K562 (cell line): ENCODE results near the gene LRCH1. TPM values are rescaled to one million over a fixed set of nuclear protein-coding genes. Genes with fewer than 3 reads are reported as not detected.

Source experiments
- ATAC-seq: fragments of 200-7000 bp; cut with Tn5 transposase; 3 replicates; pipeline ENCODE4 v1.9.1; 2020; ENCODE audit warnings: moderate library complexity
- BruUV-seq: library from RNA; stranded (reverse); fragments of 400-500 nt; replicated peaks from 2 replicates; lab custom pipeline; 2021; lab: Mats Ljungman, UMichigan
- CTCF ChIA-PET: fragments of 300-600 bp; formaldehyde crosslinking; extraction: SDS; loops from one replicate; lab custom pipeline; 2021; ENCODE audit warnings: low intra/inter-chr PET ratio; lab: Yijun Ruan, JAX
- POLR2A ChIA-PET: fragments of 300-600, 350-650 bp; sonication (Branson Sonifier 250); formaldehyde crosslinking; extraction: SDS; loops from one replicate; lab custom pipeline; 2021; ENCODE audit warnings: antibody characterized with exemption, inconsistent platforms; lab: Yijun Ruan, JAX
- DNase-seq, 4 experiments: peaks; one replicate each; pipeline versions ENCODE4 v3.0.0 to v3.0.0-alpha.2; 2011 to 2018; ENCODE audit warnings: low spot score in 3 of 4, mixed read lengths in 3 of 4; ENCODE audit errors: extremely low read depth in 1 of 4
- FAIRE-seq: peaks from 2 replicates; lab custom pipeline; 2011; peaks lifted over from hg19 to GRCh38; lab: Jason Lieb, UNC
- H2AFZ ChIP-seq: 2 replicates; pipeline ENCODE4 v1.6.0; 2011; ENCODE audit warnings: low read depth, low read length, control low read depth, inconsistent platforms
- H3K27ac ChIP-seq: fragments of 200-600 bp; 3 replicates; pipeline ENCODE4 v1.8.0; 2011; ENCODE audit warnings: low read depth, mild to moderate bottlenecking, control low read depth, inconsistent platforms, low read length, moderate library complexity, mixed read lengths; ENCODE audit errors: extremely low read depth
- H3K27me3 ChIP-seq, 2 experiments: fragments of 300-600 bp in 1 of 2; 2 replicates in 1 of 2; 3 replicates in 1 of 2; pipeline versions ENCODE4 v1.6.0 to v1.8.0; 2011; ENCODE audit warnings: inconsistent platforms in 2 of 2, low read length in 2 of 2, mild to moderate bottlenecking in 1 of 2, mixed read lengths in 1 of 2, moderate library complexity in 1 of 2; ENCODE audit not compliant: control insufficient read depth in 2 of 2, insufficient read depth in 2 of 2
- H3K36me3 ChIP-seq: fragments of 300-600 bp; 3 replicates; pipeline ENCODE4 v1.8.0; 2011; ENCODE audit warnings: mild to moderate bottlenecking, low read length, inconsistent platforms; ENCODE audit not compliant: control insufficient read depth, insufficient read depth
- H3K4me1 ChIP-seq, 2 experiments: fragments of 200-600 bp in 1 of 2; replicated peaks in 1 of 2; 2 replicates in 1 of 2; 3 replicates in 1 of 2; pipeline versions ENCODE4 v1.5.1 to v1.8.0; 2011; ENCODE audit warnings: inconsistent platforms in 2 of 2, low read length in 2 of 2, mild to moderate bottlenecking in 1 of 2, mixed read lengths in 1 of 2, moderate library complexity in 1 of 2; ENCODE audit not compliant: control insufficient read depth in 2 of 2, insufficient read depth in 2 of 2
- H3K4me2 ChIP-seq: 2 replicates; pipeline ENCODE4 v1.6.1; 2011; ENCODE audit warnings: low read length, control low read depth, inconsistent platforms, mixed read lengths; ENCODE audit not compliant: insufficient read depth
- H3K4me3 ChIP-seq: fragments of 200-600 bp; sonication (generic), shearing (Covaris generic); 2 replicates; pipeline ENCODE4 v1.5.1; 2016; ENCODE audit warnings: control low read depth, inconsistent platforms
- H3K79me2 ChIP-seq: fragments of 200-600 bp; 3 replicates; pipeline ENCODE4 v1.8.0; 2011; ENCODE audit warnings: low read length, inconsistent platforms; ENCODE audit not compliant: control insufficient read depth, insufficient read depth
- H3K9ac ChIP-seq, 2 experiments: 2 replicates each; pipeline versions ENCODE4 v1.6.0 to v1.6.1; 2011; ENCODE audit warnings: low read depth in 2 of 2, low read length in 2 of 2, control low read depth in 1 of 2, inconsistent platforms in 1 of 2, mild to moderate bottlenecking in 1 of 2, mixed read lengths in 1 of 2; ENCODE audit not compliant: insufficient read depth in 1 of 2
- H3K9me1 ChIP-seq: one replicate; pipeline ENCODE4 v1.6.0; 2011; ENCODE audit warnings: inconsistent platforms, mild to moderate bottlenecking, low read length, moderate library complexity; ENCODE audit not compliant: control insufficient read depth, insufficient read depth
- H3K9me3 ChIP-seq: replicated peaks from 2 replicates; pipeline ENCODE4 v1.5.1; 2011; ENCODE audit warnings: low read depth, low read length, inconsistent platforms; ENCODE audit not compliant: control insufficient read depth, insufficient read depth
- H4K20me1 ChIP-seq: replicated peaks from 2 replicates; pipeline ENCODE4 v1.6.1; 2011; ENCODE audit warnings: low read length, inconsistent platforms, mixed read lengths; ENCODE audit not compliant: control insufficient read depth, insufficient read depth
- CHCHD3 ChIP-seq: fragments of 250-450 bp; sonication (Bioruptor Pico); IDR thresholded peaks from 2 replicates; pipeline ENCODE4 v2.1.2; 2022; ENCODE audit warnings: mild to moderate bottlenecking
- KLF1 ChIP-seq: fragments of 450-650 bp; IDR thresholded peaks from 2 replicates; pipeline ENCODE4 v1.6.1; 2016; ENCODE audit warnings: missing genetic modification characterization, missing compliant biosample characterization
- RCOR1 ChIP-seq, 2 experiments: IDR thresholded peaks; 2 replicates each; pipeline ENCODE4 v1.6.1; 2012; ENCODE audit warnings: low read depth in 2 of 2, low read length in 2 of 2, borderline replicate concordance in 1 of 2, improper control_type of control experiment in 1 of 2
- ZNF124 ChIP-seq: sonication (generic); formaldehyde crosslinking; IDR thresholded peaks from 2 replicates; pipeline ENCODE4 v1.8.1; 2022; ENCODE audit warnings: missing genetic modification reagents
- ZNF318 ChIP-seq, 2 experiments: fragments of 450-650 bp; IDR thresholded peaks; 2 replicates each; pipeline ENCODE4 v1.6.1; 2016; ENCODE audit warnings: mild to moderate bottlenecking in 2 of 2, borderline replicate concordance in 1 of 2, low read depth in 1 of 2, moderate library complexity in 1 of 2
- ZNF347 ChIP-seq: fragments of 450-650 bp; formaldehyde crosslinking; IDR thresholded peaks from 2 replicates; pipeline ENCODE4 v1.4.0; 2020; ENCODE audit warnings: low read depth, mild to moderate bottlenecking, moderate library complexity
- WGBS: fragments of 100-300 bp; shearing (Covaris generic); methylation state at CpG from one replicate; pipeline ENCODE4 v1.1.6; 2016; ENCODE audit warnings: low coverage, mixed read lengths; ENCODE audit not compliant: insufficient coverage; ENCODE audit errors: missing lambda C conversion rate; 5-methylcytosine and 5-hydroxymethylcytosine counted together
- in situ Hi-C: fragments of 300-500 bp; cut with MboI; formaldehyde crosslinking; loops from 4 replicates; pipeline ENCODE4 v1.15.0; 2018; ENCODE audit warnings: inconsistent platforms, mixed read lengths
- intact Hi-C: fragments of 100-400 bp; cut with micrococcal nuclease; formaldehyde crosslinking; loops from 2 replicates; pipeline ENCODE4 v1.14.2; 2022
- polyA plus RNA-seq, 8 experiments: library from polyadenylated mRNA; depleted of rRNA in 4 of 8; stranded (reverse) in 5 of 8; unstranded in 3 of 8; fragments of >200 nt; fragmentation: Nextera tagmentation in 2 of 8; fragmentation: Illumina TruSeq in 1 of 8; extraction: Ambion mirVana in 2 of 8; extraction: Trizol in 1 of 8; gene quantifications; 2 replicates each; pipeline versions ENCODE4 v1.2.1 to v1.2.3, GENCODE V29; 2011 to 2014; ENCODE audit warnings: inconsistent platforms in 1 of 8, missing spikeins in 1 of 8
- total RNA-seq, 7 experiments: library from RNA; depleted of rRNA in 6 of 7; stranded (reverse); fragments of >200 nt in 6 of 7; fragmentation: Illumina TruSeq in 2 of 7; extraction: Trizol in 2 of 7; gene quantifications; 2 replicates each; pipeline versions ENCODE4 v1.2.1 to v1.2.3, GENCODE V29; 2011 to 2021; ENCODE audit warnings: low replicate concordance in 1 of 7
- TF ChIP-seq, protein P1 (sequence below): fragments of 450-650 bp; formaldehyde crosslinking; IDR thresholded peaks from 2 replicates; pipeline ENCODE4 v1.4.0; 2022; ENCODE audit warnings: mild to moderate bottlenecking, moderate library complexity

Gene LRCH1
- total and polyA plus RNA-seq, 9 of the 15 experiments (the other 6 are each of a cell fraction or from before 2014, with no cell fraction given) = 1.1 to 6.8 (median 3.7) TPM

DNA sequence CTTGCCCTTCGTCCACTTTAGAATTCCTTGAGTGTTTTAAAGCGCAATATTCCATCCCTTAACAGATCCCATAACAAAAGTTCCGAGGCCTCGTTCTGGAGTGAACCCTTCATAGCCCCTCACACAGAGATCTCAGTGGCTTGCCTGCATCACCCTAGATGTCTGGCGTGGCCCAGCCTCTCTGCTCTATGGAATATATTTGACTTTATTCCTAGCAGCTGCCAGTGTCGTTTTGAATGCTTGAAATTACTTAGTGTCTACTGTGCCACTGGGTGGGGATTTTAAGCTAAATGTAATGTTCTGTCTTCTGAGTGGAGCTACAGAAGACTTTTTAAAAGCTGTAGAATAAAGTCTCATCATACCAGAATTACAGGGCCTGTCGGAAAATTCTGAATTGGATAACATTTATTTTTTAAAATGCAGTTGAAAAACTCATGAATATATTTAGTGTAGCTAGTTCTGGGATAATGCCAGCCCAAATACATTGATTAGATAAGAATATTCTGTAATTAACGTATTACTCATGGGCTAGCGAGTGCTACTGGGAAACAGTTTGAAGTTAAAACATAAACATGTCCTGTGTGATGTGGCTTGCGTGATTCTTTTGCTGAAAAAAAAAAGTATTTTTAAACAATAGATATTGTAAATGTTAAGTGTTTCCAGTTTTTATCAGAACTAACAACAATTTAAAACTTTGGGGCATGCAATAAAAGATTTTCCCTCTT, 132.2 kb downstream of the LRCH1 start:
- Histone ChIP-seq H3K4me1 (peaks cover 0 to 4% of the 10 kb centered on the region in 2 experiments; a peak in 1 of 5 replicates), H3K9me3 (no peaks in the 10 kb centered on the region), H3K36me3 (peaks cover 4% of the 10 kb centered on the region; the same call in 1 of the 3 replicates), H3K27me3 (no peaks in the 10 kb centered on the region), H3K9ac (no peak overlapping the region), H3K27ac (no peak overlapping the region), H3K4me2 (no peak overlapping the region), H4K20me1 (no peaks in the 10 kb centered on the region), H3K9me1 (no peaks in the 10 kb centered on the region), H3K79me2 (no peaks in the 10 kb centered on the region), H3K4me3 (no peak overlapping the region), H2AFZ (no peak overlapping the region)
- no peak for FAIRE-seq
- no peak for TF ChIP-seq ZNF347 (CRISPR knock-in tag)
- TF ChIP-seq ZNF124 (CRISPR knock-in tag) = no peak
- no peak for TF ChIP-seq RCOR1 (IDR thresholded peaks at IDR 0.05; ENCODE audit: borderline replicate concordance in 1 of 2, low read depth in 2 of 2, low read length in 2 of 2)
- TF ChIP-seq KLF1 (tag) = no peak
- TF ChIP-seq, protein P1, sequence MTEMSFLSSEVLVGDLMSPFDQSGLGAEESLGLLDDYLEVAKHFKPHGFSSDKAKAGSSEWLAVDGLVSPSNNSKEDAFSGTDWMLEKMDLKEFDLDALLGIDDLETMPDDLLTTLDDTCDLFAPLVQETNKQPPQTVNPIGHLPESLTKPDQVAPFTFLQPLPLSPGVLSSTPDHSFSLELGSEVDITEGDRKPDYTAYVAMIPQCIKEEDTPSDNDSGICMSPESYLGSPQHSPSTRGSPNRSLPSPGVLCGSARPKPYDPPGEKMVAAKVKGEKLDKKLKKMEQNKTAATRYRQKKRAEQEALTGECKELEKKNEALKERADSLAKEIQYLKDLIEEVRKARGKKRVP (CRISPR knock-in tag) = no peak
- no peak for TF ChIP-seq CHCHD3 (CRISPR knock-in tag)
- no peak for TF ChIP-seq ZNF318 (IDR thresholded peaks at IDR 0.05; ENCODE audit: borderline replicate concordance in 1 of 2, low read depth in 1 of 2)
- BruUV-seq = no TSS peak
- ChIA-PET CTCF (no interaction called here), POLR2A (interaction anchor here (0.6 kb wide), 1 partner anchor 217 kb away, joined by 3 read pairs; no protein-coding TSS in a partner anchor)
- intact Hi-C loops = no loop called here
- in situ Hi-C loops = no loop called here
- ATAC-seq = no peak
- WGBS = 62% methylated on average over 10 of the region's 10 CpGs
- no peak for DNase-seq
